Activated B cell treated with CpG ODN at 0.5 μM for 24 hours (primary cell): ENCODE measurements around the gene LAMA4. TPM values are rescaled to one million over a fixed set of nuclear protein-coding genes. Genes with fewer than 3 reads are reported as not detected.
A peak's percentile ranks its signal among the peaks of the same experiment; 100 is the strongest.

ENCODE experiments used
- ATAC-seq: fragments of 200-7000 bp; cut with Tn5 transposase; one replicate; pipeline ENCODE4 v1.10.0; 2021; ENCODE audit warnings: low read depth, mild to moderate bottlenecking, moderate library complexity
- CTCF ChIA-PET: fragments of 350-600 bp; sonication (Branson Sonifier 250); formaldehyde crosslinking; loops from one replicate; lab custom pipeline; 2021; ENCODE audit warnings: antibody characterized with exemption; lab: Charles Lee
- POLR2A ChIA-PET: fragments of 350-600 bp; sonication (Branson Sonifier 250); formaldehyde crosslinking; loops from one replicate; lab custom pipeline; 2021; ENCODE audit warnings: antibody characterized with exemption; lab: Charles Lee
- DNase-seq: peaks from one replicate; pipeline ENCODE4 v3.0.0; 2022
- H3K27ac Mint-ChIP-seq: one replicate; pipeline ENCODE4 v1.8.0; 2020; ENCODE audit warnings: mixed read lengths
- H3K27me3 Mint-ChIP-seq: one replicate; pipeline ENCODE4 v1.8.0; 2021; ENCODE audit warnings: mixed read lengths
- H3K36me3 Mint-ChIP-seq: one replicate; pipeline ENCODE4 v1.8.0; 2021; ENCODE audit warnings: low read depth, mixed read lengths
- H3K4me1 Mint-ChIP-seq: one replicate; pipeline ENCODE4 v1.8.0; 2021; ENCODE audit warnings: mixed read lengths
- H3K4me3 Mint-ChIP-seq: one replicate; pipeline ENCODE4 v1.8.0; 2020; ENCODE audit warnings: mild to moderate bottlenecking, mixed read lengths
- H3K9me3 Mint-ChIP-seq: one replicate; pipeline ENCODE4 v1.8.0; 2020; ENCODE audit warnings: mixed read lengths
- intact Hi-C: fragments of 100-400 bp; cut with micrococcal nuclease; formaldehyde crosslinking; loops from one replicate; pipeline ENCODE4 v1.15.1; 2024
- total RNA-seq: library from RNA; stranded (reverse); gene quantifications from 2 replicates; pipeline ENCODE4 v1.2.3, GENCODE V29; 2022
- TF ChIP-seq, protein P1 (sequence below): fragments of 200-600 bp; IDR thresholded peaks from one replicate; pipeline ENCODE4 v1.8.0; 2022; ENCODE audit warnings: antibody characterized with exemption, mild to moderate bottlenecking

LAMA4 gene, protein sequence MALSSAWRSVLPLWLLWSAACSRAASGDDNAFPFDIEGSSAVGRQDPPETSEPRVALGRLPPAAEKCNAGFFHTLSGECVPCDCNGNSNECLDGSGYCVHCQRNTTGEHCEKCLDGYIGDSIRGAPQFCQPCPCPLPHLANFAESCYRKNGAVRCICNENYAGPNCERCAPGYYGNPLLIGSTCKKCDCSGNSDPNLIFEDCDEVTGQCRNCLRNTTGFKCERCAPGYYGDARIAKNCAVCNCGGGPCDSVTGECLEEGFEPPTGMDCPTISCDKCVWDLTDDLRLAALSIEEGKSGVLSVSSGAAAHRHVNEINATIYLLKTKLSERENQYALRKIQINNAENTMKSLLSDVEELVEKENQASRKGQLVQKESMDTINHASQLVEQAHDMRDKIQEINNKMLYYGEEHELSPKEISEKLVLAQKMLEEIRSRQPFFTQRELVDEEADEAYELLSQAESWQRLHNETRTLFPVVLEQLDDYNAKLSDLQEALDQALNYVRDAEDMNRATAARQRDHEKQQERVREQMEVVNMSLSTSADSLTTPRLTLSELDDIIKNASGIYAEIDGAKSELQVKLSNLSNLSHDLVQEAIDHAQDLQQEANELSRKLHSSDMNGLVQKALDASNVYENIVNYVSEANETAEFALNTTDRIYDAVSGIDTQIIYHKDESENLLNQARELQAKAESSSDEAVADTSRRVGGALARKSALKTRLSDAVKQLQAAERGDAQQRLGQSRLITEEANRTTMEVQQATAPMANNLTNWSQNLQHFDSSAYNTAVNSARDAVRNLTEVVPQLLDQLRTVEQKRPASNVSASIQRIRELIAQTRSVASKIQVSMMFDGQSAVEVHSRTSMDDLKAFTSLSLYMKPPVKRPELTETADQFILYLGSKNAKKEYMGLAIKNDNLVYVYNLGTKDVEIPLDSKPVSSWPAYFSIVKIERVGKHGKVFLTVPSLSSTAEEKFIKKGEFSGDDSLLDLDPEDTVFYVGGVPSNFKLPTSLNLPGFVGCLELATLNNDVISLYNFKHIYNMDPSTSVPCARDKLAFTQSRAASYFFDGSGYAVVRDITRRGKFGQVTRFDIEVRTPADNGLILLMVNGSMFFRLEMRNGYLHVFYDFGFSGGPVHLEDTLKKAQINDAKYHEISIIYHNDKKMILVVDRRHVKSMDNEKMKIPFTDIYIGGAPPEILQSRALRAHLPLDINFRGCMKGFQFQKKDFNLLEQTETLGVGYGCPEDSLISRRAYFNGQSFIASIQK (N-terminal part only)
- not detected in 2 replicates for total RNA-seq

DNA sequence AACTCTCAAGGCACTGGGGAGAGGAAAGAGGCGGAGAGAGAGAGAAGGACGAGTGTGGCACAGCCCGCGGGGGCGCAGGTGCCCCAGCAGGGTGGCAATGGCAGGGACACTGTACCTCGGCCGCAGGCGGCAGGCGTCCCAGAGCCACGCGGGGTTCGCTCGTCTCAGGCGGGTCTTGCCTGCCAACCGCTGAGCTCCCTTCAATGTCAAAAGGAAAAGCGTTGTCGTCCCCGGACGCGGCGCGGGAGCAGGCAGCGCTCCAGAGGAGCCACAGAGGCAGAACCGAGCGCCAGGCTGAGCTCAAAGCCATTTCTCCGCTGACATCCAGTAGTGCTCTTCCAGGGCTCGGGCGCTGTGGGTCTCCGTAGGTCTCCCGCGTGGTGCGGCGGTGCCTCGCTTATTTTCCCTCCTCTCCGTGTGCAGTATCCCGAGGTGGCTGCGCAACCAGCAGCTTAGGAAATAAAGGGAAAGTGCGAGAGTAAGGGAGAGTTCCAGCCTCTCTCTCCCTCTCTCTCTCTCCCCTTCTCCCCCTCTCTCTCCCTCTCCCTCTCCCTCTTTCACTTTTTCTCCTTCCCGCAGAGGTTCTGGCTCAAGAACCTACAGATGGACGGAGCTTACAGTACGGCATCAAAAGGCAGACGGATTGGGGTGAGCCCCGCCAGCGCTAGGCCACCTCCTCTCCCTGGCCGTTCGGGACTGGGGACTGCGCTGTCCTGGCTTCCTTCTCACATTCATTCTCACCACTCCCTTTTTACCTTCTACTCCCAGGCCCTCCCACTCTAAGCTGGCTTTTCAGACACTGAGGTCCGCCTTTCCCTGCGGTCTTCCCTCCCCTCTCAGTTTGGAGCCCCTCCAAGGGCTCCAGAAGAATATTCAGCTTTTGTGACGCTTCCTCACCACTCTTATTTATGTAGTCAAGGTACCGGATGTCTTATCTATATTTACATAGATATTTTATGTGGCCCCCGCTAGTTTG is at the start of gene LAMA4:
Gene LAMA4, minus strand, starts transcription at position 727 of the 976 bp plus-strand sequence. Its CDS starts 417 bp downstream, at position 310.
- Mint-ChIP-seq H3K4me1 (peaks cover 15% of the 10 kb centered on the region), H3K27me3 (peaks cover 30% of the 10 kb centered on the region), H3K4me3 (peak within 1 kb of the TSS; percentile 67), H3K9me3 (no peaks in the 10 kb centered on the region), H3K27ac (no peak within 1 kb of the TSS), H3K36me3 (no peaks in the 10 kb centered on the region)
- ChIA-PET POLR2A (no interaction called here), CTCF (no interaction called here)
- intact Hi-C loops, result no loop called here
- ATAC-seq (no peak), DNase-seq (no peak)
- TF ChIP-seq, protein P1, sequence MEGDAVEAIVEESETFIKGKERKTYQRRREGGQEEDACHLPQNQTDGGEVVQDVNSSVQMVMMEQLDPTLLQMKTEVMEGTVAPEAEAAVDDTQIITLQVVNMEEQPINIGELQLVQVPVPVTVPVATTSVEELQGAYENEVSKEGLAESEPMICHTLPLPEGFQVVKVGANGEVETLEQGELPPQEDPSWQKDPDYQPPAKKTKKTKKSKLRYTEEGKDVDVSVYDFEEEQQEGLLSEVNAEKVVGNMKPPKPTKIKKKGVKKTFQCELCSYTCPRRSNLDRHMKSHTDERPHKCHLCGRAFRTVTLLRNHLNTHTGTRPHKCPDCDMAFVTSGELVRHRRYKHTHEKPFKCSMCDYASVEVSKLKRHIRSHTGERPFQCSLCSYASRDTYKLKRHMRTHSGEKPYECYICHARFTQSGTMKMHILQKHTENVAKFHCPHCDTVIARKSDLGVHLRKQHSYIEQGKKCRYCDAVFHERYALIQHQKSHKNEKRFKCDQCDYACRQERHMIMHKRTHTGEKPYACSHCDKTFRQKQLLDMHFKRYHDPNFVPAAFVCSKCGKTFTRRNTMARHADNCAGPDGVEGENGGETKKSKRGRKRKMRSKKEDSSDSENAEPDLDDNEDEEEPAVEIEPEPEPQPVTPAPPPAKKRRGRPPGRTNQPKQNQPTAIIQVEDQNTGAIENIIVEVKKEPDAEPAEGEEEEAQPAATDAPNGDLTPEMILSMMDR, result no peak

DNA sequence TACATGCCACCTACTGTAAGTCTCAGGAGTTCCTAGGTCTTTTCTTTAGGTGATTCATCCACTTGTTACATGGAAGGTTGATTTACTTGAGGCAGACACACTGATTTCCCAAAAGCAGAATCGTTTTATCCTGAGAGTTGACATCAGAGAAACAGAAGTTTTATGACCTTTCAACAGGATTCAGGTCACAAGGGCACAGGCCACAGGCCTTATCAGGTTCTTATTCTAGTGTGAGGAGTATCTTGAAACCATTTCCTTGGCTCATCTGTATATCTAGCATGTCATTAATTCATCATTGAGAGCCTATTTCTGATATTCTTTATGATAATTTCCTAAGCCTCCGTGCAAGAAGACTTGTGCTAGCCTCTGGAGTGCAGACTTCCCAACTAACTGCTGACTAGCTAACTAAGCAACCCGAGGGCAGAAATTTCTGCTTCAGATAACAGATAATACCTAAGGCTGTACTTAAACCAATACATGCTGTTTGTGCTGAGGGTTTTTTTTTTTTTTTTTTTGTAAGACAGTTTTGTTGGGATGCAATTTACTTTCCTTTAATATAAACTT is 47.9 kb upstream of the LAMA4 start:
- DNase-seq (no peak), ATAC-seq (no peak)
- Mint-ChIP-seq H3K9me3 (no peaks in the 10 kb centered on the region), H3K27ac (no peak overlapping the region), H3K36me3 (no peaks in the 10 kb centered on the region), H3K4me1 (peaks cover 4% of the 10 kb centered on the region), H3K27me3 (peaks cover 2% of the 10 kb centered on the region), H3K4me3 (no peak overlapping the region)
- intact Hi-C loops, result no loop called here
- TF ChIP-seq, protein P1, result no peak
- ChIA-PET POLR2A (no interaction called here), CTCF (no interaction called here)

DNA sequence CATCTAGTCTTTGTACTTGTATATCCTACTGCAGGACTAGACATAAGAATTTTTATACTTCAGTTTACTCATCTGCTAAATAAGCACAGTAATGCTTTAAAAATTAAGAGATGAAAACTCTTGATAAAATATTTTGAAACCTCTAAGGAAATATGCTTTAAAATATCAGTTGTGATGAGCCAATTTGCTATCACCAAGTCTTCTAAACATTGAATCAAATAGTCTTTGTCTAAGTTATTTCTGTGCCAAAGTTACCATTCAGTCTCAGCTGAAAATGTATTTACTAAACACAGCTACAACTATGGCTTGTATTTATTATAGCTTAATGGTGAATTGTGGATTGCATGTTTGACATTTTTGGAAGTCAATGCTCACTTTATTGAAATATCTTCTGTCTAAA is 46.5 kb upstream of the LAMA4 start:
- H3K36me3 Mint-ChIP-seq, result no peaks in the 10 kb centered on the region
- no peaks in the 10 kb centered on the region for H3K4me1 Mint-ChIP-seq
- POLR2A ChIA-PET, result no interaction called here
- H3K27ac Mint-ChIP-seq, result no peak overlapping the region
- CTCF ChIA-PET, result no interaction called here
- intact Hi-C loops, result no loop called here
- TF ChIP-seq, protein P1, result no peak
- ATAC-seq (no peak), DNase-seq (no peak)
- H3K27me3 Mint-ChIP-seq, result peaks cover 2% of the 10 kb centered on the region
- H3K4me3 Mint-ChIP-seq, result no peak overlapping the region
- no peaks in the 10 kb centered on the region for H3K9me3 Mint-ChIP-seq

- no peak for DNase-seq
- Mint-ChIP-seq H3K27ac (no peak overlapping the region), H3K4me1 (no peaks in the 10 kb centered on the region), H3K9me3 (no peaks in the 10 kb centered on the region), H3K4me3 (no peak overlapping the region), H3K27me3 (no peaks in the 10 kb centered on the region), H3K36me3 (no peaks in the 10 kb centered on the region)
- POLR2A ChIA-PET, result no interaction called here
- intact Hi-C loops, result no loop called here
- ATAC-seq, result no peak
- CTCF ChIA-PET, result no interaction called here
- TF ChIP-seq, protein P1, result no peak
These were observed 44.5 kb upstream of the LAMA4 start for GRCh38 chr6:112298816-112299281.
